Karpas-422 (cell line): Measurements from ENCODE around the gene CAMKMT. TPM values are rescaled to one million over a fixed set of nuclear protein-coding genes. Genes with fewer than 3 reads are reported as not detected.

ENCODE experiments used
- DNase-seq: peaks from one replicate; pipeline ENCODE4 v3.0.0-alpha.2; 2015
- H2AFZ ChIP-seq: fragments of 200-600 bp; sonication (generic); 2 replicates; pipeline ENCODE4 v1.6.1; 2014; ENCODE audit warnings: antibody characterized with exemption, low read length, mixed read lengths
- H3K27ac ChIP-seq: fragments of 200-600 bp; sonication (generic); 2 replicates; pipeline ENCODE4 v1.5.1; 2014; ENCODE audit warnings: mild to moderate bottlenecking, low read length, moderate library complexity
- H3K27me3 ChIP-seq: fragments of 200-600 bp; sonication (generic); 2 replicates; pipeline ENCODE4 v1.6.1; 2014; ENCODE audit warnings: low read length, mixed read lengths
- H3K36me3 ChIP-seq: fragments of 200-600 bp; sonication (generic); 2 replicates; pipeline ENCODE4 v1.6.1; 2014; ENCODE audit warnings: low read length, mixed read lengths; ENCODE audit not compliant: insufficient read depth
- H3K4me1 ChIP-seq: fragments of 200-600 bp; sonication (generic); 2 replicates; pipeline ENCODE4 v1.6.1; 2014; ENCODE audit warnings: mild to moderate bottlenecking, low read length, mixed read lengths
- H3K4me2 ChIP-seq: fragments of 200-600 bp; sonication (generic); 2 replicates; pipeline ENCODE4 v1.6.1; 2014; ENCODE audit warnings: low read length, low read depth, mild to moderate bottlenecking; ENCODE audit not compliant: poor library complexity, severe bottlenecking
- H3K4me3 ChIP-seq: fragments of 200-600 bp; sonication (generic); 2 replicates; pipeline ENCODE4 v1.5.1; 2014; ENCODE audit warnings: mild to moderate bottlenecking, antibody characterized with exemption, low read length, mixed read lengths
- H3K79me2 ChIP-seq: fragments of 200-600 bp; sonication (generic); 2 replicates; pipeline ENCODE4 v1.6.1; 2014; ENCODE audit warnings: mild to moderate bottlenecking, low read length, mixed read lengths
- H3K9ac ChIP-seq: fragments of 200-600 bp; sonication (generic); 2 replicates; pipeline ENCODE4 v1.6.0; 2014; ENCODE audit warnings: low read length
- H3K9me2 ChIP-seq: fragments of 200-600 bp; sonication (generic), shearing (Covaris generic); replicated peaks from 2 replicates; pipeline ENCODE4 v1.6.0; 2014; ENCODE audit warnings: mild to moderate bottlenecking, low read length, moderate library complexity; ENCODE audit not compliant: insufficient read depth
- H3K9me3 ChIP-seq: fragments of 300-700, 200-600 bp; sonication (generic); 2 replicates; pipeline ENCODE4 v1.6.1; 2014; ENCODE audit warnings: low read length, mixed read lengths
- H4K20me1 ChIP-seq: fragments of 200-600 bp; sonication (generic); 2 replicates; pipeline ENCODE4 v1.6.1; 2014; ENCODE audit warnings: mild to moderate bottlenecking, antibody characterized with exemption, low read length, low read depth; ENCODE audit not compliant: insufficient read depth
- total RNA-seq: library from RNA; depleted of rRNA; stranded (reverse); fragments of >200 nt; shearing (Covaris generic); gene quantifications from 2 replicates; pipeline ENCODE4 v1.2.3, GENCODE V29; 2014; ENCODE audit warnings: low replicate concordance

CAMKMT gene
- total RNA-seq, 1 experiment from 2014 or later: 30.8 TPM

- no peaks in the 10 kb centered on the region for H3K27me3 ChIP-seq
- H3K9me3 ChIP-seq: no peaks in the 10 kb centered on the region
- H3K4me1 ChIP-seq: no peaks in the 10 kb centered on the region
- no peak overlapping the region for H3K27ac ChIP-seq
- H3K9ac ChIP-seq: no peak overlapping the region
- H3K9me2 ChIP-seq: no peaks in the 10 kb centered on the region
- no peaks in the 10 kb centered on the region for H4K20me1 ChIP-seq
- no peak overlapping the region for H2AFZ ChIP-seq
- H3K79me2 ChIP-seq: no peaks in the 10 kb centered on the region
- no peaks in the 10 kb centered on the region for H3K36me3 ChIP-seq
- H3K4me2 ChIP-seq: no peak overlapping the region
- no peak overlapping the region for H3K4me3 ChIP-seq
- DNase-seq: no peak
These were observed 383.5 kb downstream of the CAMKMT start for GRCh38 chr2:44744961-44745892.

DNA sequence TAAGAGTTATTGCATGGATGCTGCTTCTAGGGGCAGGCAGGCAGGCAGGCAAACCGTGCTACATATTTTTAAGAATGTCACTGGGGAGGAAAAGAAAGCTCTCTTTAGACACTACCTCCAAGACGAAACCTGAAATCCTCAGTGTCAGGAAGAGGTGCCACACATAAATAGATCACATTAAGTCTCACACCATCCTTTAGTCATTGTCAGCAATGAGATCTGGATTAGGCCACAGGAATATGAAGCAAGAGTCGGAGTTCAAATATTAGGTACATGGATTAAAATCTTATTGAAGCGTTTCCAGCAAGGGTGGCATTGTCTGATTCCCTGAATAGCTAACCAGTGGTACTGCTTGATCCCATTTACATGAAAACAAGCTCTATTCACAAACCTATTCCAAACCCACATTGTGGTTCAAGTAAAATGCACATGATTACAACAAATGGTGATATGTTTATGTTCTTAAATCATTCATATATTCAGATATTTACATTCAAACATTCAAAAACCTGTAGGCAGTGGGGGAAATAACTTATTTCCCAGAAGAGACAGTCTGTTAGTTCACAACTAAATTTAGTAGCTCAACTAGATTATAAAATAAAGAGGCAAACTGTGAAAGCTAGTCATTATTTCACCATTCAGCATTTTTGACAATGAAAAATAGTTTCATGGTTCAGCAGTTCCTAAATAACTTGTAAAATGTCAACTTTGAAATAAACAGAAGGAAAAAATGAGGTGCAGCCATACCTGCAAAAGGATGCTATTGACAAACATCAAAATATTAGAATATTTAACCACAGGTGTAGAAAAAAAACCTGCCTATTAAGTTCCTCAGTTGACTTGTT is 384.4 kb downstream of the CAMKMT start:
- no peak for DNase-seq
- H3K9me2 ChIP-seq: no peaks in the 10 kb centered on the region
- no peak overlapping the region for H3K27ac ChIP-seq
- H3K4me3 ChIP-seq: no peak overlapping the region
- no peaks in the 10 kb centered on the region for H3K79me2 ChIP-seq
- no peaks in the 10 kb centered on the region for H4K20me1 ChIP-seq
- H3K27me3 ChIP-seq: no peaks in the 10 kb centered on the region
- no peak overlapping the region for H3K9ac ChIP-seq
- no peaks in the 10 kb centered on the region for H3K4me1 ChIP-seq
- no peaks in the 10 kb centered on the region for H3K36me3 ChIP-seq
- H2AFZ ChIP-seq: no peak overlapping the region
- H3K9me3 ChIP-seq: no peaks in the 10 kb centered on the region
- no peak overlapping the region for H3K4me2 ChIP-seq

DNA sequence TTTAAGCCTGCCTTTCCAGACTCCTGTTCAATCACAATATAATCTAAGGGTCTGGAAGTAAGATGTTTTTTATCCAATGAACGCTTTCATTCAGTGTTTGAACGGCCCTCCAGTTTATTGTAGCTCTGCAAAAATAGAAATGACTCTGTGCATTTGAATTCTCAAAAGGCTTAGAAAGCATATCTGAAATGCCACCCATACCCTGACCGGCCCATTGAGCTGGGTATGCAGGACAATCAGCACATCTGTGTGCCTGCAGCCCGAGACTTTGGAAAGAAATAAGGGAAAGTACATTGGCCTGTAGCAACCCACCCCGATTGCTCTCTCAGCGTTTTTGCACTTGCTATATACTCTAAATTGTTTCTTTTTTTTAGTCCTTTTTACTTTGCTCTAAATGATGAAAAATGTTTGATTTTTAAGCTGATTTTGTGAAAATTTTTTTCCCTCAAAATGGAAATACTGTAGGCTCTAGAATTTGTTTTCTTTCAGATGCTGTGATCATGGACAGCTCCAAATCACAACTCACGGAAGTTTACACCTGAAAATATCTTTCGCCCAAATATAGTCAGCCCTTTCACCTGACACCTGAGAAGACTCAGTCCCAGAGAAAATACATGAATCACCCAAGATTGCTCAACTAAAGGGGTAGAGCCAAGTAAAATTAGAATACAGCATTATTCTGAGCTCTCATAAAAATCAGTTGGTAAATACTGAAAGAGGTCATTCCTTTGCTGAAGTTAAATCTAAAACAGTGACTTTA is 385.3 kb downstream of the CAMKMT start:
- H3K9ac ChIP-seq: no peak overlapping the region
- DNase-seq: no peak
- H3K27me3 ChIP-seq: no peaks in the 10 kb centered on the region
- H4K20me1 ChIP-seq: no peaks in the 10 kb centered on the region
- H3K79me2 ChIP-seq: no peaks in the 10 kb centered on the region
- H3K36me3 ChIP-seq: no peaks in the 10 kb centered on the region
- no peak overlapping the region for H3K27ac ChIP-seq
- H3K4me1 ChIP-seq: no peaks in the 10 kb centered on the region
- H3K4me2 ChIP-seq: no peak overlapping the region
- H3K4me3 ChIP-seq: no peak overlapping the region
- no peak overlapping the region for H2AFZ ChIP-seq
- no peaks in the 10 kb centered on the region for H3K9me2 ChIP-seq
- H3K9me3 ChIP-seq: no peaks in the 10 kb centered on the region

DNA sequence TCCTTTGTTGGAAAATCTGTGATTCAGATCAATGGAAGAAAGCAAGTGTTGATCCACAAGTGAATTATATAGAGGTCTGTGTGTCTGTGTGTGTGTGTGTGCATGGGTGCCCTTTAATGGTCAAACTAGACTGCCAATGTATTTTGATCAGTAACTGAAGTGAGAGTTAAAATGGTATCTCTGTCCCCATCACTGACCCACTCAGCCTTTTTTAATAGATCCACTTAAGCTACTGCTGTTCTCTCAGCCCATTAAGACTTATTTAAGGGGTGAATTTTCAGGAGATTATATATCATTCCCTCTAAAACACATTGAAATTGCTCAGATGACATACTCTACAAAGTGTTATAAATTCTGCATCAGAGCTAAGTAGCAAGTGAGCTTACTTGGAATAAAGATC is 386.0 kb downstream of the CAMKMT start:
- Histone ChIP-seq H4K20me1 (no peaks in the 10 kb centered on the region), H3K9me3 (no peaks in the 10 kb centered on the region), H3K27ac (no peak overlapping the region), H2AFZ (no peak overlapping the region), H3K79me2 (no peaks in the 10 kb centered on the region), H3K9me2 (no peaks in the 10 kb centered on the region), H3K36me3 (no peaks in the 10 kb centered on the region), H3K4me2 (no peak overlapping the region), H3K4me1 (no peaks in the 10 kb centered on the region), H3K9ac (no peak overlapping the region), H3K27me3 (no peaks in the 10 kb centered on the region), H3K4me3 (no peak overlapping the region)
- DNase-seq: no peak

DNA sequence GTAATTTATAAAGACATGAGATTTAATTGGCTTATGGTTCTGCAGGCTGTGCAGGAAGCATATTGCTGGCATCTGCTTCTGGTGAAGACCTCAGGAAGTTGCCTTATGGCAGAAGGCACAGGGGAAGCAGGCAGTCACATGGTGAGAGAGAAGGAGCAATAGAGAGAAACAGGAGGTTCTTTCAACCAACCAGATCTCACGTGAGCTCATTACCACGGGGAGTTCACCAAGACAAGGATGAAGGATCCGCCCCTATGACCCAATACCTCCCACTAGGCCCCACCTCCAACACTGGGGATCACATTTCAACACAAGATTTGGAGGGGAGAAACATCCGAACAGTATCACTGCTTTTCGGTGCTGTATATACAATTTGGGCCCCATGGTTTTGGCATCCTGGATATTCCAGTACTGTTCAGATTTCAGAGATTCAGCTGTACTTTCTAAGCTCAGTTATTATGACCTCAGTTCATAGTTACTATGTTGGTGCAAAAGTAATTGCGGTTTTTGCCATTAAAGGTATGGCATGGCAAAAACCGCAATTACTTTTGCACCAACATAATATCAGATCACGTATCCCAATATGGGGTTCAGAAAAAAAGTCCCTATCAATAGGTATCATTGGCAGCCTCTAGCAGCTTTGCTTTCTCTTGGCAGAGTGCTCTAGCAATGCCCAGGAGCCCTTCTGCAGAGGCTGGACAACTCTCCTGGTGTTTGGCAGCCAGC is 390.2 kb downstream of the CAMKMT start:
- no peak overlapping the region for H3K27ac ChIP-seq
- no peaks in the 10 kb centered on the region for H3K79me2 ChIP-seq
- H3K4me3 ChIP-seq: no peak overlapping the region
- H2AFZ ChIP-seq: no peak overlapping the region
- no peak overlapping the region for H3K4me2 ChIP-seq
- no peaks in the 10 kb centered on the region for H3K9me3 ChIP-seq
- no peaks in the 10 kb centered on the region for H3K4me1 ChIP-seq
- no peak overlapping the region for H3K9ac ChIP-seq
- H3K27me3 ChIP-seq: no peaks in the 10 kb centered on the region
- H3K9me2 ChIP-seq: no peaks in the 10 kb centered on the region
- H4K20me1 ChIP-seq: no peaks in the 10 kb centered on the region
- H3K36me3 ChIP-seq: no peaks in the 10 kb centered on the region
- peak; percentile 53 for DNase-seq

DNA sequence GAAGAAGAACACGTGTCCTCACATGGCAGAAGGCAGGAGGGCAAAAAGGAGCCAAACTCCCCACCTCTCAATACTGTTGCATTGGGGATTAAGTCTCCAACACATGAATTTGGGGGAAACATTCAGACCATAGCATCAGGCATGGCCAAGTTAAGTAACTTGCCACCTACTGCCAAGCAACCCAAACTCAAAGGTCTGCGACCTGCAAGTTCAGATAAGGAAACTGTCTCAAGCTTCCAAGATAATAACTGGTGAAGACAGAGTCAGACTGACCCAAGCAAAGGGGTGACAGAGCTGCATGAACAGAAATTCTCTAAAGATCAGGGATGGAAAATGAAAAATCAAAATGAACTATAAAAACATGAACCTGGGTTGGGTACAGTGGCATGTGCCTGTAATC is 391.0 kb downstream of the CAMKMT start:
- DNase-seq: no peak
- H3K9me3 ChIP-seq: no peaks in the 10 kb centered on the region
- H3K27me3 ChIP-seq: no peaks in the 10 kb centered on the region
- H3K4me1 ChIP-seq: no peaks in the 10 kb centered on the region
- no peaks in the 10 kb centered on the region for H3K36me3 ChIP-seq
- H3K4me3 ChIP-seq: no peak overlapping the region
- no peaks in the 10 kb centered on the region for H3K79me2 ChIP-seq
- no peak overlapping the region for H3K27ac ChIP-seq
- H3K9ac ChIP-seq: no peak overlapping the region
- no peak overlapping the region for H3K4me2 ChIP-seq
- no peak overlapping the region for H2AFZ ChIP-seq
- H4K20me1 ChIP-seq: no peaks in the 10 kb centered on the region
- H3K9me2 ChIP-seq: no peaks in the 10 kb centered on the region

GRCh38 chr2:44753552-44754285 is 392.0 kb downstream of the CAMKMT start:
- H3K9me2 ChIP-seq: no peaks in the 10 kb centered on the region
- no peak overlapping the region for H3K4me3 ChIP-seq
- no peak overlapping the region for H2AFZ ChIP-seq
- H3K79me2 ChIP-seq: no peaks in the 10 kb centered on the region
- no peak for DNase-seq
- no peaks in the 10 kb centered on the region for H3K4me1 ChIP-seq
- no peak overlapping the region for H3K9ac ChIP-seq
- H3K9me3 ChIP-seq: no peaks in the 10 kb centered on the region
- H3K27me3 ChIP-seq: no peaks in the 10 kb centered on the region
- no peaks in the 10 kb centered on the region for H4K20me1 ChIP-seq
- H3K36me3 ChIP-seq: no peaks in the 10 kb centered on the region
- H3K27ac ChIP-seq: no peak overlapping the region
- H3K4me2 ChIP-seq: no peak overlapping the region
